Amniotic epithelial cell (primary cell): ENCODE measurements around the gene DNAH2.
A peak's percentile ranks its signal among the peaks of the same experiment; 100 is the strongest.

Source experiments
- DNase-seq: peaks from one replicate; pipeline ENCODE4 v3.0.0-alpha.2; 2010; ENCODE audit warnings: low read depth

The DNAH2 gene

DNA sequence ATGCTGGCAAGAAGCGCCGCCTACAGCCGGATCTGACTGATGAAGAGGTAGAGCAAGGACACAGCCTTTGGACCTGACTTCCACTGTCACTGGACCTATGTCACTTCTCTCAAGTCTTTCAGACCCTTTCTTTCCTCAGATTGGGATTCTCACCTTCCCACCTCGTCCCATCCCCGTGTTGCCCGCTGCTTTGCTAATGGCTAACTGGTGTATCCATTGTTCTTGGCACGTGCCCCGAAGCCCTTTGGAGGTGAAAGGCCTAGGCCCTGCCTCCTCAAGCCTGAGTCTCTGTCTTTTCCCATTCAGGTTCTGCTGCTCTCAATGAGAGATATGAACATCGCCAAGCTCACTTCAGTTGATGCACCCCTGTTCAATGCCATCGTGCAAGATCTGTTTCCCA lies 63.2 kb downstream of the DNAH2 start:
- no peak for DNase-seq

DNA sequence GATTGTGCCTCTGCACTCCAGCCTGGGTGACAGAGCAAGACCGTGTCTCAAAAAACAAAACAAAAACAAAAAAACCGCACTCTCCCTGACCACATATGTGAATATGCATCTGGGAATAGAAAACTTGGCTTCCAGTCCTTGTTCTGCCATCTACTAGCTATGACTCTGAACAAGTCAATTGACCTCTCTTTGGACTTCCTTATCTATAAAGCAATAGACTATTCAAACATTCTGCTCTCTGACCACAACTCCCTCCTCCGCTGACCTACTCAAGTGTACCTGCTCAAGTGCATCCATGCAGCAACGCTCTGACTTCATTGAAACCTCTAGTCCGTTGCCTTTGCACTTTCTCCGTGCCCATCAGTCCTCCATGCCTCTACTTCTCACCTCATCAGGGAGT lies 63.9 kb downstream of the DNAH2 start:
- DNase-seq = peak; percentile 47

DNA sequence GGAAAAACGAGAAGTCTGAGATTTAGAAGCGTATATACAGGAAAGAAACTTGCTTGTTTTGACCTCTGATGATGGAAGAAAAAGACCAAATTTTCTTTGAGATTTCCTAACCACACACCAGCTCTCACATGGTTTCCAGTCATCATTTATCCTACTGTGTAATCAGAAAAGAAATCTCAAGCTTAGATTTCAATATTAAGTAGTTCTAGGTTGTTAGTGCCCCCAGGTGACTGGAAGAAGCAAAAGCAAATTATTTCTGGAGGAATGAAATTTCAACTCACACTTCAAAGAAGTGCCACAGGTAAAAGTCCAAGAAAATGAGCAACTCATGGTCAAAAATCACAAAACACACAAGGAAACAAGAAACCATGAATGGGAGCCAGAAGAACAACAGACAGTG lies 64.7 kb downstream of the DNAH2 start:
- DNase-seq = peak; percentile 84

DNA sequence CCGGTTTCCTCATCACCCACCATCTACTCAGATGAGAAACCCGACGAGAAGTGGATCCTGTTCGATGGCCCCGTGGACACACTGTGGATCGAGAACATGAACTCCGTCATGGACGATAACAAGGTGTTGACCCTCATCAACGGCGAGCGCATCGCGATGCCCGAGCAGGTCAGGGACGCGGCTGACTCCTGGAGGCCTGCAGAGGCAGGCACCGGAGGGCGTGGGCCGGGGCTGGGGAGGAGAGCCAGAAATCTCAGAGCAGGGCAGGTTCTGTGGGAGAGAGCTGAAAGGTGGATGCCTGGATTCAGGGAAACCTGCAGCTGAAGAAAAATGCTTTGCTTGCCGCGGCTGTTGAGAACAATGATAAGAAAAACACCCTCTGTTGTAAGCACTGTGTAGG lies 69.3 kb downstream of the DNAH2 start:
- DNase-seq = no peak

DNA sequence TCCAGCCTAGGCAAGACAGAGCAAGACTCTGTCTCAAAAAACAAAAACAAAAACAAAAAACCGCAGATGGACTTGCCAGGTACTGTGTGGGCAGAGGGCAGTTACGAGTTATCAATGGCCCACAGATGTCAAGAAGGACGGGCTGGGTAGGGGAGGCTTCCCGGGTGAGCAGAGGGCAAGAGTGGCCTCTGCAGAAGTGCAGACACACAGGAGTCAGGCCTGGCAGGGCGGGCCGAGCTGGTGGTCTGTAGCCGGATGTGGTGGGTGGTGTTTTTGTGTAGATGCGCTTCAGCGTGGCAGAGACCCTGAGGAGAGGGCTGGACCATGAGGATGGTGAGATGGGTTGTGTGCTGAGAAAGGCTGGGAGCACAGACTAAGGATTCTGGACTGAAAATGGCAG lies 71.6 kb downstream of the DNAH2 start:
- DNase-seq = no peak

DNA sequence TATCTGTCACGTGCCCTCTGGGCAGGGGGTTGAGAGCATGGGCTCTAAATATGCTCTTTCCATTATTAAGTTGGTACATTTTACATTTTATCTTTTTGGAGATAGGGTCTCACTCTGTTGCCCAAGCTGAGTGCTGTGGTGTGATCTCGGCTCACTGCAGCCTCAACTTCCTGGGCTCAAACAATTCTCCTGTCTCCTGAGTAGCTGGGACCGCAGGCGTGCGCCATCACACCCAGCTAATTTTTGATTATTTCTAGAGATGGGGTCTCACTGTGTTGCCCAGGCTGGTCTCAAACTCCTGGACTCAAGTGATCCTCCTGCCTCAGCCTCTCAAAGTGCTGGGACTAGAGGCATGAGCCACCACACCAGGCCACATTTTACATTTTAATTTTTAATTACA lies 72.6 kb downstream of the DNAH2 start:
- DNase-seq = no peak

DNA sequence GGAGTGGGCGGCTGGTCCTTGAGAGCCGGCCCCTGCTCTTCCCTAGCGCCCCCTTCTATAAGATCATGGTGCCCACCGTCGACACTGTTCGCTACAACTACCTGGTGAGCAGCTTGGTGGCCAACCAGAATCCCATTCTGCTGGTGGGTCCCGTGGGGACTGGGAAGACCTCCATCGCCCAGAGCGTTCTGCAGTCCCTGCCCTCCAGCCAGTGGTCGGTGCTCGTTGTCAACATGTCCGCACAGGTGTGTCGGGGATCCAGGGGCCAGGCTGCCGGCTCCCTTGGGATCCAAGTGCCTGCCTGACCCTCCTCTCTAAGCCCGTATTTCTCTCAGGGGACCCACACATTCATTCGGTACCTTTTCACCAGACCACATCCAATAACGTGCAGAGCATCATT lies 75.1 kb downstream of the DNAH2 start:
- DNase-seq = no peak

DNA sequence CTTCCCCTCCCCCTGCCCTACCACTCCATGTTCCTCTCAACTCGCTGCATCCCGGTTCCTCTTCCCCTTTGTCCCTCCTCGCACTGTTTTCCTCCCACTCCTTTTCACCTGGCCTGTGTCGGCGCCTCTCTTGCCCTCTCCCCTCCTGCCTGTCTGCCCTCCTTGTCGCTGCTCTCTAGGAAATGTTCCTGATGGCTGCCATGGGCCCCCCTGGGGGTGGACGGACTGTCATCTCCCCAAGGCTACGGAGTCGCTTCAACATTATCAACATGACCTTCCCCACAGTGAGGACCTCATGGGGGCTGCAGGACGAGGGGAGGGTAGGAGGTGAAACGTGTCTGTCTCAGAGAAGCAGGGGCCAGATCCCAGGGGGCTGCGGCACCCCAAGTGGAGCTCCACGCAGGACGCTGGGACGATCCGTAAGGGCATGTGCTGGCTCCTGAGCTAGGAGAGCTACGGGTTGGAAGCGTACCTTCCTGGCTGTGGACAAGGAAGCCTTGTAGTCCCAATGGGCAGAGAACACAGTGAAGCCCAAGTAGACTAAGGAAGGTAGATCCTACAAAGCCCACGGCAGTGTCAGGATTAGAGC lies 76.6 kb downstream of the DNAH2 start:
- no peak for DNase-seq

DNA sequence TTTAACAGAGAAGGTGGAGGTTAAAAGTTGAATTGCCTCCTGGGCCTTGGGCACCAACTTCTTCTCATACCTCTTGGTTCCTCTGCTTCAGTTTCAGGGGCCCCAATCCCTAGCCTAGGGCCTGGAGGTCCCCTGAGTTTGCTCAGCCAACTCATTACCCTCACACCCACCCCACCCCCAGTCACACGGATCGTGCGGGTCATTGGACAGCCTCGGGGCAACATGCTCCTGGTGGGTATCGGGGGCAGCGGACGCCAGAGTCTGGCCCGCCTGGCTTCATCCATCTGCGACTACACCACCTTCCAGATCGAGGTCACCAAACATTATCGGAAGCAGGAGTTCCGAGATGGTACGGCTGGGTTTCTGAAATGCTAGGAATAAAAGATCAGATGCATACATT lies 80.4 kb downstream of the DNAH2 start:
- DNase-seq = no peak

DNA sequence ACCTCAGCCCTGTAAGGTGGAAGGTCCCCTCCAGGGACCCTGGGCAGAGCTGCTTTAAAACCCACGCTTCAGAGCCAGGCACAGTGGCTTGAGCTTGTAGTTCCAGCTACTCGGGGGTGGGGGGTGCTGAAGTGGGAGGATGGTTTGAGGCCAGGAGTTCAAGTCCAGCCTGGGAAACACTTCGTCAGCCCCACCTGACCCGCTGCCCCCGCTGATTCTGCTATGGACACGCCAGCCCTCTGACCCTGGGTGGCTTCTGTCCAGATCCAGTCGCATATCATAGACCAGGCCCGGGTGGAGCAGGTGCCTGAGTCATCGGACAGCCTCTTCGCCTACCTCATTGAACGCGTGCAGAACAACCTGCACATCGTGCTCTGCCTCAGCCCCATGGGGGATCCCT lies 81.3 kb downstream of the DNAH2 start:
- DNase-seq = no peak

DNA sequence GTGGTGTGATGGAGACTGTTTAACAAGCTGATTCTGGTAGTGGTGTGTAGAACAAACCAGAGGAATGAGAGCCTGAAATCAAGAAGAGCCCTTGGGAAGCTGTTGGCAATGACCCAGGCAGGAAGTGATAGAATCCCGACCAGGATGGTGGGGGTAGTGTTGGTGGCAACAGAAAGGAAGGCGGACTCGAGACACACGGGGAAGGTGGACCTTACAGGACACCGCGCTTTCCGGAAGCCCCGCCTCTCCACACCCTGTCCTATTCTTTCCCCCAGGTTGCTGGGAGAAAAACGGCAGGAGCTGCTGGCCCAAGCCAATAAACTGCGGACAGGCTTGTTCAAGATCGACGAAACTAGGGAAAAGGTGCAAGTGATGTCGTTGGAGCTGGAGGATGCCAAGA lies 86.4 kb downstream of the DNAH2 start:
- DNase-seq = no peak

DNA sequence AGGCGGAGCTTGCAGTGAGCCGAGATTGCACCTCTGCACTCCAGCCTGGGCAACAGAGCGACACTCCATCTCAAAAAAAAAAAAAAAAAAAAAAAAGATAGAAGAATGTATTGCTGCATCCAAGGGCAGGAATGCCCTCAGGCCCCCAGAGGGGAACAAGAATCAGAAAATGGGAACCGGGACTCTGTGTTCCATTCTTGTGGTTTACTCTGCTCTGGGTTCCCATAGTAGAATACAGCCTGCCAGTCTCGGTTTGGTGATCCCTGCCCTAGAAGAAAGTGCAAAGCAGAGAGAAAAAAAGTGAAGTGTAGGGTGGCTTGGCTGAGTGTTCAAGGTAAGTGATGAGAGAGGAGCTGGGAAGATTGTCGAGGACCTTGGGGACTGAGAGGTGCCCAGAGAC lies 89.0 kb downstream of the DNAH2 start:
- DNase-seq = no peak

DNA sequence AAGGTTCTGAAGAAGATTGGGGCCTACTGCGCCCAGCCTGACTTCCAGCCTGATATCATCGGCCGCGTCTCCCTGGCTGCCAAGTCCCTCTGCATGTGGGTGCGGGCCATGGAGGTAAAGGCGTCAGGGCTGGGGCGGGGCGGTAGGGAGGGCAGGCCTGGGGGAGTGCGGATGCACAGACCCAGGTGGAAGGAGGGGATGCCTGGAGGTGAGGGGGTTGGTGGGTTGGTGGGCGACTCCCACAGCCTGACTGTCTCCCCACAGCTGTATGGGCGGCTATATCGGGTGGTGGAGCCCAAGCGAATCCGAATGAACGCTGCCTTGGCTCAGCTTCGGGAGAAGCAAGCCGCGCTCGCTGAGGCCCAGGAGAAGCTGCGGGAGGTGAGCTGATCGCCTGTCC lies 89.7 kb downstream of the DNAH2 start:
- no peak for DNase-seq

DNA sequence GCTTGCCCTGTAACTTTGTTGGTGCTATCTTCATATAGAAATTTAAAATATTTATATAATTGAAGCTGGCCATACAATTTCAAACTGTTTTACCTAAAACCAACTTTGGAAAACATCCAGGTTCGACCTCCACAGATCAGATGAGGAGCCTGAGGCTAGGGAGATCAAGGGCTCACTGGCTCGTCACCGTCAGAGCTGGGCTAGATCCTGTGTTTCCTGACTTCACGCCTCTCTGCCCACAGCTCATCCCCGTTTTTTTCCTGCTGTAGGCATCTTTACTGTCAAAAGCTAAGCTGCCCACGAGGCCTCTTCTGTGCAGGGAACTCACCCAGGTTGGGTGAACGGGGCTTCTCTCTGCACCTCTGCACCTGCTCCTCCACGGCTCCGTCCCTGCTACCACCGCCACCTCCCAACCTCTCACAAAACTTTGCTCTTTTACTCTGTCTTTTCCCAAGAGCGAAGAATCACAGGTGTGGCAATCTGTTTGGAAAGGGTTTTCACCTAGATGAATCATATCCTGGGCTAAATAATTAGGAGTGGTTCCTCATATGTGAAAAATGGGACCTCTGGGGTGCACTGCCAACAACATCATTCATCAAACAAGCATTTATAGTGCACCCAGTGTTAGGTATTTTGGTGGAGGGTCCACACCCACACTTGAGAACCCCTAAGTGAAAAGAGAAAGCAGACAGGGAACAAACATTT lies 91.7 kb downstream of the DNAH2 start:
- no peak for DNase-seq

DNA sequence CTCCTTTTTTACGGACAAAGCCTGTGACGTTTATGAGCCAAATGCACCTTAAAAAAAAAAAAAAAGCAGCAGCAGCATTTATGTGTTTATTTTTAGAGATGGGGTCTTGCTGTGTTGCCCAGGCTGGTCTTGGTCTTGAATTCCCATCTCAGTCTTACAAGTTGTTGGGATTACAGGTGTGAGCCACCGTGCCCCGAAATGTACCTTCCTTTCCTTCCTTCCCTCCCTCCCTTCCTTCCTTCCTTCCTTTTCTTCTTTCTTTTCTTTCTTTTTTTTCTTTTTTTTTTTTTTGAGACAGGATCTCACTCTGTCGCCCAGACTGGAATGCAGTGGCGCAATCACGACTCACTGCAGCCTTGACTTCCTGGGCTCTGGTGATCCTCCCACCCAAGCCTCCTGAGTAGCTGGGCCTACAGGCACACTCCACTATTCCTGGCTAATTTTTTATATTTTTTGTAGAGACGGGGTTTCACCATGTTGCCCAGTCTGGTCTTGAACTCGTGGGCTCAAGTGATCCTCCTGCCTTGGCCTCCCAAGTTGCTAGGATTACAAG lies 92.3 kb downstream of the DNAH2 start:
- DNase-seq = peak; percentile 62

DNA sequence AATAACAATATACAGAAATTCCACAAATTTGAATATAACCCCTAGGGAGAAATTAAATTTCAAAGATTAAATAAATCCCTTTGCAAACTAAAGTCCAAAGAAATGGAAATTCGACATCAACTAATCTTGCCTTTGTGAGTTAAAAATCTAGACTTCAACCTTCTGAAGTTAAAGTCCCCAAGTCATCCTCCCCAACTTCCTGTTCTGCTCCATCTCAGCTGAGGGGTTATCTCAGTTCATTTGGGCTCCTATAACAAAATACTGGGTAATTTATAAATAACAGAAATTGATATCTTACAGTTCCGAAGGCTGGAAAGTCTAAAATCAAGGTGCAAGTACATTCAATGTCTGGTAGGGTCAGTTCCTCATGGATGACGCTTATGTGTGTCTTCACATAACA lies 93.7 kb downstream of the DNAH2 start:
- no peak for DNase-seq

DNA sequence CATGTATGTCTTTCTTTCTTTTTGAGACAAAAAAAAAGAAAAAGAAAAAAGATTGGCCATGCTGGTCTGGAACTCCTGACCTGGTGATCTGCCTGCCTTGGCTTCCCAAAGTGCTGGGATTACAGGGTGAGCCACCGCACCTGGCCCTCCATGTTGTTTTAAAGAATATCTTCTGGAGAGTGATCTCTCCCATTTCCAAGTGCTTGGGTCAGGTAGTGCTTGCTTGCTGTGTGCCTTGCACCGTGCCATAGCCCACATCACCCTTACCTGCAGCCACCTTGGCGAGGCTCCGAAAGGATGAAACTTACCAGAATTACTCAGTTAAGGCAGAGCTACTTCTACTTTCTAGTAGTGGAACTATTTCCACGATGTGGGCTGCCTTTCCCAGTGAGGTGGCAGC lies 97.4 kb downstream of the DNAH2 start:
- no peak for DNase-seq

DNA sequence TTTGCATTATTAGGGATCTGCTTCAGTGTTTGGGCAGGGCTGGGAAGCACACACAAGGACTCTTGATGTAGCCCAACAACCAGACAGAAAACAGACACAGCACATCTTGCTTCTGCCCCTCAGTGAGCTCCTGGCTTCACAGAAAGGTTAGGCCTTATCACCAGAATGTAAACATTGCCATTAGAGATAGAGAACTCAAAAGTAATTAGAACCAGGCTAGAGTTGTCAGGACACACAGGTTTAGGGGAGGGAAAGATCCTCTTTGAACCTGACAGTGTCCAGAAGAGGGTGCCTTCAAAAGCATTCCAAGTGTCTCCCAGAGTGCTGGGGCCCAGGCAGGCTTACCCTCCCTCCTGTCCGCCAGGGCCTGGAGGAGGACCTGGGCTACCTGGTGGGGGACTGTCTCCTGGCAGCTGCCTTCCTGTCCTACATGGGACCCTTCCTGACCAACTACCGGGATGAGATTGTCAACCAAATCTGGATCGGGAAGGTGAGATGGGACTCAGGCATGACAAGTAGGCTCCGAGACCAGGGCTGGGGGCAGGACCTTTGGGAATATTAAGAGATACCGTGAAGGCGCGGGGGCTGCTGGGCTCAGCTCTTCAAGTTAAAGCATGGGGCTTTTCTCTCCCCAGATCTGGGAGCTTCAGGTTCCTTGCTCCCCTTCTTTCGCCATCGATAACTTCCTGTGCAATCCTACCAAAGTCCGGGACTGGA lies 99.5 kb downstream of the DNAH2 start:
- DNase-seq = no peak

DNA sequence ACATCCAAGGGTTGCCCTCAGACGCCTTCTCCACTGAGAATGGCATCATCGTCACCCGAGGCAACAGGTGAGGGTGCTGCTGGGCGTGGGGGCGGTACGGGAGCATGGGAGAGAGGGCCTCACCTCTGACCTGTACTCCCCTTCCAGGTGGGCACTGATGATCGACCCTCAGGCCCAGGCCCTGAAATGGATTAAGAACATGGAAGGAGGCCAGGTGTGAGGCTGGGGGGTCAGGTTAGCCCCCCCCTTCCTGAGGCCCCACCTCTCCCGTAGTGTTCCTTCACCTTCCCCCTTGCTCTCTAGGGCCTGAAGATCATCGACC lies 100.1 kb downstream of the DNAH2 start:
- DNase-seq = no peak

DNA sequence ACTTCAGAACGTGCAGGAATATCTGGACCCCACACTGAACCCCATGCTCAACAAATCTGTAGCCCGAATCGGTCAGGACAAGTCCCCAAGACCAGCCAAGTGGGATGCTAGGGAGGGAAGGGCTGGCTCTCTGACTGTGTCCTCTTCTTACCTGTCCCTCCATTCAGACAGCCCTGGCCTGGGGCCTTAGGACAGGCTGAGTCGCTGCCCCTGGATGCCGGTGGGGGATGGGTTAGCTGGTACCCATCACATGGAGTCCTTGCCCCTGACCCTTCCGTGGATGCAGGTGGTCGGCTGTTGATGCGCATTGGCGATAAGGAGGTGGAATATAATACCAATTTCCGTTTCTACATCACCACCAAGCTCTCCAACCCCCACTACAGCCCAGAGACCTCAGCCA lies 100.5 kb downstream of the DNAH2 start:
- DNase-seq = no peak

DNA sequence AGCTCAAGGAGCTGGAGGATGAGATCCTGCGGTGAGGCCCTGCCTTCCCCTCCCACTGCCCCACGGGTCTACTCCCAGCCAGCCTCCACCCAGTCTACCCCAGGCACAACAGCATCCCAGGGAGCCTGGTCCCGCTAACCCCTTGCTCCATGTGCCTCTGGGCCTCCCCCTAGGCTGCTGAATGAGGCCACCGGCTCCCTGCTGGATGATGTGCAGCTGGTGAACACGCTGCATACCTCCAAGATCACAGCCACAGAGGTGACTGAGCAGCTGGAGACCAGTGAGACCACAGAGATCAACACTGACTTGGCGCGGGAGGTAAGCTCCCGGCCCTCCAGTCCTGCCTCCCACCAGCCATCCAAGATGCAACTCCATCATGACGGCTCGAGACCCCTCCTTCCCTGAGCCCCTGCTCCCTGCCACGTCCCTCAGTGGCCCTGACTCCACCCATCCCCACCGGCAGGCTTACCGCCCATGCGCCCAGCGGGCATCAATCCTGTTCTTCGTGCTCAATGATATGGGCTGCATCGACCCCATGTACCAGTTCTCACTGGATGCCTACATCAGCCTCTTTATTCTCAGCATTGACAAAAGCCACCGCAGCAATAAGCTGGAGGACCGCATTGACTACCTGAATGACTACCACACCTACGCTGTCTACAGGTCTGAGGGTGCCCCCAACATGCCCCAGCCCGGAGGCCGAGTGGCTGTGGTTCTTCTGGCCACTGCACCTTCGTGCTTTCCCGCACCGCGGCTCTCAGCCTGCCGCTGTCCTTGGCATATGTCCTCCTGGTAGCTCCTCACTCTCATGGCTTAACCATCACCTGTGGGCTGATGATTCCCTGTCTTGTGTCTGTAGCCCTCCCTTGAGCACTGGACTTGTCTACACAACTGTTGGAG lies 101.5 kb downstream of the DNAH2 start:
- no peak for DNase-seq

DNA sequence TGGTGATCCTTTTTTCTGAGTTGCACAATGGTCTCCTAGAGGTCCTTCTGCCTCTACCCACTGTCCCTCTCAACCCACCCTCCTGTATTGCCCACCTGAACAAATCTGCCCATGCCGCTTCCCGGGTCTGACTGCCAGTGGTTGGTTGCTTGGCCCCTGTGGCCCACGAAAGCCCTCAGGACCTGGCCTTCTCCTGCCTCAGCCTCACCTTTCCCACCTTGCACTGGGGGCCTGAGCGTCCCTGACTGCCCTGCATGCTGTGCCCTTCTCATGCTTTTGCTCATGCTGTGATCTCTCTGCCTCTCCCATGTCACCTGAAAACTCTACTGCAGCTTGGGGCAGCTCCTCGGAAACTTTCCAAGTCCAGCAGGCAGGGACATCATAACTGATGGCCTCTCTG lies 102.7 kb downstream of the DNAH2 start:
- no peak for DNase-seq

DNA sequence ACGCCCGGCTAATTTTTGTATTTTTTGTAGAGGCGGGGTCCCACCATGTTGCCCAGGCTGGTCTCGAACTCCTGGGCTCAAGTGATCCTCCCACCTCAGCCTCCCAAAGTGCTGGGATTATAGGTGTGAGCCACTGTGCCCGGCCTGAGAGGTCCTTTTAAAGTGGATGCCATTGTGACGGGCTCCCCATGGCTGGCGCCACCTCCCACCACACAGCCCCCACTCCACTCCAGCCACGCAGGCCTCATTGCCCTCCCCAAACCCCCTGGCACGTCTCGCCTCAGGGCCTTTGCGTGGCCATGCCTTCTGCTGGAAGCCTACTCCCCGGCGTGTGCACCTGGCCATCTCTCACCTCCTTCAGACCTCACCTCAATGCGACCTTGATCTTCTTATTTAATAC lies 104.6 kb downstream of the DNAH2 start:
- no peak for DNase-seq
